HG02884 (cell line): ENCODE results near the gene RIMKLB.
"Not testable (repeated sequence)": the region's sequence is repeated elsewhere in the genome, so short reads cannot be mapped to it uniquely, and the experiment has no call there.

Experiments used
- ATAC-seq: cut with Tn5 transposase; IDR thresholded peaks from one replicate; pipeline ENCODE4 v1.9.1; 2021; ENCODE audit warnings: mild to moderate bottlenecking, moderate library complexity; ENCODE audit not compliant: unreplicated experiment

The RIMKLB gene

DNA sequence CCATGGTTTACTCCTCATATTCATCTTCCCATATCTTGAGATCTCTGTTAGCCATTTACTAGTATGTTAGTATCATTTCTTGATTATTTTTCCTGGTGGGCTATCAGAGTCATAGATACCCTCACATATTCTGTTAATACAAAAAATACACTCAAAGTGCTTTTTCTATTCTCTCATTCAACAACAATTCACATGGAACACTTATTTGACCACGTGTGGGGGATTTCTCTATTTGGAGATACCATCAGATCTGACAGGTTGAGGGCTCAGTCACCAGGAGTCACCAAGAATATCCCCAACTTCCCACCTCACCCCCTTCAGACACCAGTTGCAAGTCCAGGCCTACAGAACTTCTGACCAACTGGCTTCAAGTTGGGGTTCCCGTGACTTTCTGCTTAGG is 72.7 kb downstream of the RIMKLB start:
- ATAC-seq = no peak

GRCh38 chr12:8771072-8771471 is 73.3 kb downstream of the RIMKLB start:
- ATAC-seq = no peak

GRCh38 chr12:8773461-8773860 is 75.7 kb downstream of the RIMKLB start:
- no peak for ATAC-seq

- ATAC-seq = no peak
Observed at GRCh38 chr12:8779281-8779680, 81.5 kb downstream of the RIMKLB start.

GRCh38 chr12:8779862-8780261 is 82.1 kb downstream of the RIMKLB start:
- ATAC-seq = no peak

GRCh38 chr12:8780389-8780788 is 82.6 kb downstream of the RIMKLB start:
- no peak for ATAC-seq

GRCh38 chr12:8781381-8782127 is 83.8 kb downstream of the RIMKLB start:
- ATAC-seq = no peak

DNA sequence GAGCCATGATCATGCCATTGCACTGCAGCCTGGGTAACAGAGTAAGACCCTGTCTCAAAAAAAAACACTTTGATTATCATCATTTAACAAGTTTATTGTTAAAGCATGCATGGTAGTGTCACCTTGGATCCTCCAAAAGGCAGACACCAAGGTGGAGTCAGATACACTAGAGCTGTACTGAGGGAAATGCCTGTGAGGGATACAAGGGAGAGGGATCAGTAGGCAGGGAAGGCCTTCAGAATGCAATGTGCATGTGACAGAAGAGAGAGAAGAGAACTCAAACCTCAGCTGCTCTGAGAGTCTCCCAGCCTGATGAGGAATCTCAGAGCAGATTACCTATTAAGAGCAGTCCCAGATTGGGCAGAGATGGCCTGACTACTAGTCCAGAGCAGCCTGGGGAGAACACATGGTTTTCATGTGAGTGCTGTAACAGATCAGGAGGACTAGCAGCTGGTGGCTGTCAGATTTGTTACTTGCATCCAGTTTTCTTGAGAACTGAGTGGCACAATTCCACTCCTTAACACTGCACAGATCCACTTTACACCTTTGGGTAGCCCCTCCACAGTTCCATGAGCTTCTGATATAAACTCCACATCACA is 86.6 kb downstream of the RIMKLB start:
- ATAC-seq = no peak

DNA sequence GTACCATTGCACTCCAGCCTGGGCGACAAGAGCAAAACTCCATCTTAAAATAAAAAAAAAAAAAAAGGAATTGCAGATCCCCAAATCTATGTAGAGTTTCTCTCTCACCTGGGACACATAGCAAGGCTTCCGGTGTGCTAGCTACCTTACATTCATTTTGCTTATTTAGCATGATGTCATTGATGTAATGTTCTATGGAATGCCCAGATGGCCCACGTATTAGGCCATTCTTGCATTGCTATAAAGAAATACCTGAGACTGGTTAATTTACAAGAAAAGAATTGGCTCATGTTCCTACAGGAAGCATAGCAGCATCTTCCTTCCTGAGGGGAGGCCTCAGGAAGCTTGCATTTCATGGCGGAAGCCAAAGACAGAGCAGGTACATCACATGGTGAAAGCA is 87.7 kb downstream of the RIMKLB start:
- no peak for ATAC-seq

GRCh38 chr12:8787206-8787605 is 89.4 kb downstream of the RIMKLB start:
- not testable (repeated sequence) for ATAC-seq

DNA sequence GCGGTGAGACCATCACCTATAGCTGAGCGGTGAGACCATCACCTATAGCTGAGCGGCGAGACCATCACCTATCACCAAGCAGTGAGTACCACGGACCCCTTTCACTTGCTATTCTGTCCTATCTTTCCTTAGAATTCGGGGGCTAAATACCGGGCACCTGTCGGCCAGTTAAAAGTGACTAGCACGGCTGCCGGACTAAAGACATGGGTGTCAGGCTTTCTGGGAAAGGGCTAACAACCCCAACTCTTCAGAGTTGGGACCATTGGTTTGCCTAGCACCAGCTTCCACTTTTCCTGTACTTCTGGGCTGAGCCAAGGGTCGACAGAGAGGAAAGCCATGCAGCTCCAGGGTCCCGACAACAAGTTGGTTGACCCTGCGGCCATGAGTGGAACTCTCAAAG is 90.9 kb downstream of the RIMKLB start:
- ATAC-seq = not testable (repeated sequence)

DNA sequence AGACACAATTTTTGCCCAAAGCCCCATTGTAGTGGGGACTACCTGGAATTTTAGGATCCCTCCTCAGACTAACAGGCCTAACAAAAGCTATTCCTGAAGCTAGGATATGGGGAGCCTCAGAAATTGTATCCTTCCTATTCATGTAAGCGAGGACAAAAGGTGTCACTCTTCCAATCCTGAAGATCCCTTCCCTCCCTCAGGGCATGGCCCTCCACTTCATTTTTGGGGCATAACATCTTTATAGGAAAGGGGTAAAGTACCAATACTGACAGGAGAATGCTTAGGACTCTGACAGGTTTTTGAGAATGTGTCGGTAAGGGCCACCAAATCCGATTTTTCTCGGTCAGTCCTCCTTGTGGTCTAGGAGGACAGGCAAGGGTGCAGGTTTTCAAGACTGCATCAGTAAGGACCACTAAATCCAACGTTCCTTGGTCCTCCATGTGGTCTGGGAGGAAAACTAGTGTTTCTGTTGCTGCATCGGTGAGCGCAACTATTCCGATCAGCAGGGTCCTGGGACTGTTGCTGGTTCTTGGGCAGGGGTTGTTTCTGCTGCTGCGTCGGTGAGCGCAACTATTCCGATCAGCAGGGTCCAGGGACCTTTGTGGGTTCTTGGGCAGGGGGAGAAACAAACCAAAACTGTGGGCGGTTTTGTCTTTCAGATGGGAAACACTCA is 91.7 kb downstream of the RIMKLB start:
- ATAC-seq = not testable (repeated sequence)

DNA sequence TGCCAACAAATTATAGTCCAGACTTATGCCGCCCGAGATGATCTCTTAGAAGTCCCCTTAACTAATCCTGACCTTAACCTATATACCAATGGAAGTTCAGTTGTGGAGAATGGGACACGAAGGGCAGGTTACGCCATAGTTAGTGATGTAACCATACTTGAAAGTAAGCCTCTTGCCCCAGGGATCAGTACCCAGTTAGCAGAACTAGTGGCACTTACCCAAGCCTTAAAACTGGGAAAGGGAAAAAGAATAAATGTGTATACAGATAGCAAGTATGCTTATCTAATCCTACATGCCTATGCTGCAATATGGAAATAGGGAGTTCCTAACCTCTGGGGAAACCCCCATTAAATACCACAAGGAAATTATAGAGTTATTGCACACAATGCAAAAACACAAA is 95.4 kb downstream of the RIMKLB start:
- ATAC-seq = not testable (repeated sequence)

DNA sequence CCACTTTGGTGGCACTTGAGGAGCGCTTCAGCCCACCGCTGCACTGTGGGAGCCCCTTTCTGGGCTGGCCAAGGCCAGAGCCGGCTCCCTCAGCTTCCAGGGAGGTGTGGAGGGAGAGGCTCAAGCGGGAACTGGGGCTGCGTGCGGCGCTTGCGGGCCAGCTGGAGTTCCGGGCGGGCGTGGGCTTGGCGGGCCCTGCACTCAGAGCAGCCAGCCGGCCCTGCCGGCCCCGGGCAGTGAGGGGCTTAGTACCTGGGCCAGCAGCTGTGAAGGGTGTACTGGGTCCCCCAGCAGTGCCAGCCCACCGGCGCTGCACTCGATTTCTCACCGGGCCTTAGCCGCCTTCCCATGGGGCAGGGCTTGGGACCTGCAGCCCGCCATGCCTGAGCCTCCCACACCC is 96.8 kb downstream of the RIMKLB start:
- ATAC-seq = not testable (repeated sequence)

- no peak for ATAC-seq
Observed at GRCh38 chr12:8796831-8797626, 99.2 kb downstream of the RIMKLB start.

- not testable (repeated sequence) for ATAC-seq
Observed at GRCh38 chr12:8801213-8801612, 103.4 kb downstream of the RIMKLB start.

DNA sequence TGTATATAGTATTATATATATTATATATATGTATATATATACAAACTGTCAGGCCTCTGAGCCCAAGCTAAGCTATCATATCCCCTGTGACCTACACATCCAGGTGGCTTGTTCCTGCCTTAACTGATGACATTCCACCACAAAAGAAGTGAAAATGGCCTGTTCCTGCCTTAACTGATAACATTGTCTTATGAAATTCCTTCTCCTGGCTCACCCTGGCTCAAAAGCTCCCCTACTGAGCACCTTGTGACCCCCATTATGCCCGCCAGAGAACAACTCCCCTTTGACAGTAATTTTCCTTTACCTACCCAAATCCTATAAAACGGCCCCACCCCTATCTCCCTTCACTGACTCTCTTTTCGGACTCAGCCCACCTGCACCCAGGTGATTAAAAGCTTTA is 107.0 kb downstream of the RIMKLB start:
- not testable (repeated sequence) for ATAC-seq

DNA sequence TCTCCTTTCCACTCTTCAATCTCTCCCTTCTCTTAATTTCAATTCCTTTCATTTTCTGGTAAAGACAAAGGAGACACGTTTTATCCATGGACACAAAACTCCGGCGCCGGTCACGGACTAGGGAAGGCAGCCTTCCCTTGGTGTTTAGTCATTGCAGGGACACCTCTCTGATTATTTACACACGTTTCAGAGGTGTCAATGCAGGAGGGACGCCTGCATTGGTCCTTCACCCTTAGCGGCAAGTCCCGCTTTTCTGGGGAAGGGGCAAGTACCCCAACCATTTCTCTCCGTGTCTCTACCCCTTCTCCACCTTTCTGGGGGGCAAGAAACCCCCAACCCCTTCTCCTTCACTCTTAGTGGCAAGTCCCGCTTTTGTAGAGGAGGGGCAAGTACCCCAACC is 107.7 kb downstream of the RIMKLB start:
- ATAC-seq = not testable (repeated sequence)

DNA sequence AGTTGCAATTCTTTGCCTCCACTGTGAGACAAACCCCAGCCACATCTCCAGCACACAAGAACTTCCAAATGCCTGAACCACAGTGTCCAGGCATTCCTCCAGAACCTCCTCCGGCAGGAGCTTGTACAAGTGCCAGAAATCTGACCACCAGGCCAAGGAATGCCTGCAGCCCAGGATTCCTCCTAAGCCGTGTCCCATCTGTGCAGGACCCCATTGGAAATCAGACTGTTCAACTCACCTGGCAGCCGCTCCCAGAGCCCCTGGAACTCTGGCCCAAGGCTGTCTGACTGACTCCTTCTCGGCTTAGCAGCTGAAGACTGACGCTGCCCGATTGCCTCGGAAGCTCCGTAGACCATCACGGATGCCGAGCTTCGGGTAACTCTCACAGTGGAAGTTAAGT is 109.3 kb downstream of the RIMKLB start:
- not testable (repeated sequence) for ATAC-seq

- ATAC-seq = not testable (repeated sequence)
Observed at GRCh38 chr12:8810112-8810511, 112.3 kb downstream of the RIMKLB start.
